ENCODE data around the gene SRSF3. TPM values are rescaled to one million over a fixed set of nuclear protein-coding genes. Genes with fewer than 3 reads are reported as not detected.
"Not testable (repeated sequence)": the region's sequence is repeated elsewhere in the genome, so short reads cannot be mapped to it uniquely, and the experiment has no call there.

The SRSF3 gene
- total RNA-seq, 1 donor from 2014 or later, result 546 TPM

DNA sequence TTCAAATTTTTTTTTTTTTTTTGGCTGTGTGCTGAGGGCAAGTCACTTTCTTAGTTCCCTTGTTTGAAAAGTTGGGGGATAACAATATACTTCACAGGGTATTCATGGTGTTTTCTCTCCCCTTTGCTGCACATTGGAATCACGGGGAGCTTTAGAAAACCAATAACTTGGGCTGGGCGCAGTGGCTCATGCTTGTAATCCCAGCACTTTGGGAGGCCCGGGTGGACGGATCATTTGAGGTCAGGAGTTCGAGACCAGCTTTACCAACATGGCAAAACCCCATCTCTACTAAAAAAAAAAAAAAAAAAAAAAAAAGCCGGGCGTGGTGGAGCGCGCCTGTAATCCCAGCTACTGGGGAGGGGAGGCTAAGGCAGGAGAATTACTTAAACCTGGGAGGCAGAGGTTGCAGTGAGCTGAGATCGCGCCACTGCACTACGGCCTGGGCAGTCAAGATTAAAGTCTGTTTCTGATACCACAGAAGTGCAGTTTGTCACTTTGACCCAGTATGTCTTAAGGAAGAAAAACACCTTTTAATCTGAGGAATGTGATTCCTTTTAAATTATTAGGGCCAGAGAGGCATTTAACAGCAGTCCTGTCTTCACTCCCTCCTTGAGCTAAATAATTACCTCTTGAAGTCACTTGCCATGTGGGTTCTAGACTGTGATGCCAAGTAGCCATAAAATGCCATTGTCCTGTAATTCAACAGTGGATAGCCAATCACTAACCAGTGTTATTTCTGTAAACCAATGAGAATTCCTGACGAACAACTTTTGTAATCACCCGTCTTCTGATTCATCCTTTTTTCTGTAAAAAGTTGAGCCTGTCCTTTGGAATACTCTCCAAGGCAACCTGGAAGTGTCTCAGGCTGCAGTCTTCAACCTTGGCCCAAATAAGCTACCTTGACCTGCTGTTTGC, 16.1 kb downstream of the SRSF3 start:
- peaks cover 33% of the 10 kb centered on the region for H3K4me1 Mint-ChIP-seq (ENCODE audit: low read depth)
- no peaks in the 10 kb centered on the region for H3K27me3 Mint-ChIP-seq (ENCODE audit: insufficient read depth)
- no peaks in the 10 kb centered on the region for H3K9me3 Mint-ChIP-seq
- H3K27ac Mint-ChIP-seq, result peak overlapping the region; percentile 90
- DNase-seq (ENCODE audit: low spot score), result no peak
- H3K4me3 Mint-ChIP-seq, result no peak overlapping the region
- intact Hi-C loops (cut with micrococcal nuclease), result no loop called here
- peaks cover 47% of the 10 kb centered on the region for H3K36me3 Mint-ChIP-seq (ENCODE audit: low read depth)

DNA sequence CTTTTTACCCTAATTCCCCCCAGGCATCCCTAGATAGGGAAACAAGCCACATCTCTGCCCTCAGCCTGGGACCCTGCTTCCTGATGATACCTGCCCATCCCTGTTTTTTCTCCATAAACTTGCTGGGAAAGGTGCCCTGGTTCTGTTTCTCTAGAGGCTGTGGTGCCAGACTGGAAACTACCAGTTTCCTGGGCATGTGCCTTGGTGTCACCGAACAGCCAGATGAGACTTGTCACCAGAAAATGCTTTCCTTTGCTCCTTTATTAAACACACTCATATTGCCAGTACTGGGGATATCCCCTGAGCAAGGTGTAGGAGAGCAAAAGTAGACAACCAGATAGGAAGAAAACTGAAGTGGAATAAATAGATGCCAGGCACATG, 16.8 kb downstream of the SRSF3 start:
- intact Hi-C loops (cut with micrococcal nuclease), result no loop called here
- Mint-ChIP-seq H3K27me3 (ENCODE audit: insufficient read depth) (no peaks in the 10 kb centered on the region), H3K27ac (peak overlapping the region; percentile 90), H3K4me3 (no peak overlapping the region), H3K9me3 (no peaks in the 10 kb centered on the region), H3K36me3 (ENCODE audit: low read depth) (peaks cover 43% of the 10 kb centered on the region), H3K4me1 (ENCODE audit: low read depth) (peaks cover 29% of the 10 kb centered on the region)
- no peak for DNase-seq (ENCODE audit: low spot score)

DNA sequence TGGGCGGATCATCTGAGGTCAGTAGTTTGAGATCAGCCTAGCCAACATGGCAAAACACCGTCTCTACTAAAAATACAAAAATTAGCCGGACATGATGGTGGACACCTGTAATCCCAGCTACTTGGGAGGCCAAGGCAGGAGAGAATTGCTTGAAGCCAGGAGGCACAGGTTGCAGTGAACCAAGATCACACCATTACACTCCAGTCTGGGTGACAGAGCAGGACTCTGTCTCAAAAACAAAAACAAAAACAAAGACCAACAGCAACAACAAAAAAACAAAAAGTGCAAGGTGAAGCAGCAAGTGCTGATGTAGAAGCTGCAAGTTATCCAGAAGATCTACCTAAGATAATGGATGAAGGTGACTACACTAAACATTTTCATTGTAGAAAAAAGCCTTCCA, 17.5 kb downstream of the SRSF3 start:
- intact Hi-C loops (cut with micrococcal nuclease); DNase-seq (ENCODE audit: low spot score); H3K27me3 Mint-ChIP-seq (ENCODE audit: insufficient read depth); H3K4me3 Mint-ChIP-seq; H3K9me3 Mint-ChIP-seq: not testable (repeated sequence)
- H3K36me3 Mint-ChIP-seq (ENCODE audit: low read depth), result peaks cover 42% of the 10 kb centered on the region
- peaks cover 28% of the 10 kb centered on the region for H3K4me1 Mint-ChIP-seq (ENCODE audit: low read depth)
- peak overlapping the region; percentile 18 for H3K27ac Mint-ChIP-seq

DNA sequence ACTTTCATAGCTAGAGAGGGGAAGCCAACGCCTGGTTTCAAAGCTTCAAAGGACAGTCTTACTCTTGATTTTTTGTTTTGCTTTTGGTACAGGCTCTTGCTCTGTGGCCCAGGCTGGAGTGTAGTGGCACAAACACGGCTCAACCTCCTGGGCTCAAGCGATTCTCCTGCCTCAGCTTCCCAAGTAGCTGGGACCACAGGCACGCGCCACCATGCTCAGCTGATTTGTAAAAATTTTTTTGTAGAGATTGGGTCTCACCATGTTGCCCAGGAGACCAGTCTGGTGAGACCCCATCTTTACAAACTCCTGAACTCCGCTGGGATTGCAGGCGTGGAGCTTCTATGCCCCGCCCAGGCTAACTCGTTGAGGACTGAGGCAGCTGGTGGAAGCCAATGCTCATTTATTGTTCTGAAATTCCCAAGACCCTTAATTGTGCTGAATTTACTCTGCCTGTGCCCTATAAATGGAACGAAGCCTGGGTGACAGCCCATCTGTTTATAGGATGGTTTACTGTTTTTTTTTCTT, 18.0 kb downstream of the SRSF3 start:
- intact Hi-C loops (cut with micrococcal nuclease), result no loop called here
- H3K4me1 Mint-ChIP-seq (ENCODE audit: low read depth), result peaks cover 28% of the 10 kb centered on the region
- no peaks in the 10 kb centered on the region for H3K27me3 Mint-ChIP-seq (ENCODE audit: insufficient read depth)
- no peak for DNase-seq (ENCODE audit: low spot score)
- H3K36me3 Mint-ChIP-seq (ENCODE audit: low read depth), result peaks cover 41% of the 10 kb centered on the region
- H3K4me3 Mint-ChIP-seq, result no peak overlapping the region
- H3K9me3 Mint-ChIP-seq, result no peaks in the 10 kb centered on the region
- H3K27ac Mint-ChIP-seq, result no peak overlapping the region

DNA sequence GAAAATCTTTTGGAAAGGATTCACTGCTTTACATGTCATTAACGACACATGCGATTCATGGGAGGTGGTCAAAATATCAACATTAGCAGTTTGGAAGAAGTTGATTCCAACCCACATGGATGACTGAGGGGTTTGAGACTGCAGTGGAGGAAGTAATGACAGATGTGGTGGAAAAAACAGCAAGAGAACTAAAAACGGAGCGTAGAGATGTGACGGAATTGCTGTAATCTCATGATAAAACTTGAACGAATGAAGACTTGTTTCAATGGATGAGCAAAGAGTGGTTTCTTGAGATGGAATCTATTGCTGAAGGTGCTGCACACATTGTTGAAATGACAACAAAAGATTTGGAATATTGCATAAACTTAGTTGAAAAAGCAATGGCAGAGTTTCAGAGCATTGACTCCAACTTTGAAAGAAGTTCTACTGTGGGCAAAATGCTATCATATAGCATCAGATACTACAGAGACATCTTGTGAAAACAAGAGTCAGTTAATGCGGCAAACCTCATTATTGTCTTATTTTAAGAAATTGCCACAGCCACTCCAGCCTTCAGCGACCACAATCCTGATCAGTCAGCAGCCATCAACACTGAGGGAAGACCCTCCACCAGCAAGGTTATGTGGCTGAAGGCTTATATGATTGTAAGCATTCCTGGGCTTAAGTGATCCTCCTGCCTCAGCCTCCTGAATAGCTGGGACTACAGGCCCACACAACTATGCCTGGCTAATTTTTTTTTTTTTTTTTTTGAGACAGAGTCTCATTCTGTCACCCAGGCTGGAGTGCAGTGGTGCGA, 19.2 kb downstream of the SRSF3 start:
- intact Hi-C loops (cut with micrococcal nuclease), result no loop called here
- Mint-ChIP-seq H3K4me3 (no peak overlapping the region), H3K27ac (peak overlapping the region; percentile 13), H3K27me3 (ENCODE audit: insufficient read depth) (no peaks in the 10 kb centered on the region), H3K4me1 (ENCODE audit: low read depth) (peaks cover 17% of the 10 kb centered on the region), H3K36me3 (ENCODE audit: low read depth) (peaks cover 33% of the 10 kb centered on the region), H3K9me3 (no peaks in the 10 kb centered on the region)
- DNase-seq (ENCODE audit: low spot score), result no peak

DNA sequence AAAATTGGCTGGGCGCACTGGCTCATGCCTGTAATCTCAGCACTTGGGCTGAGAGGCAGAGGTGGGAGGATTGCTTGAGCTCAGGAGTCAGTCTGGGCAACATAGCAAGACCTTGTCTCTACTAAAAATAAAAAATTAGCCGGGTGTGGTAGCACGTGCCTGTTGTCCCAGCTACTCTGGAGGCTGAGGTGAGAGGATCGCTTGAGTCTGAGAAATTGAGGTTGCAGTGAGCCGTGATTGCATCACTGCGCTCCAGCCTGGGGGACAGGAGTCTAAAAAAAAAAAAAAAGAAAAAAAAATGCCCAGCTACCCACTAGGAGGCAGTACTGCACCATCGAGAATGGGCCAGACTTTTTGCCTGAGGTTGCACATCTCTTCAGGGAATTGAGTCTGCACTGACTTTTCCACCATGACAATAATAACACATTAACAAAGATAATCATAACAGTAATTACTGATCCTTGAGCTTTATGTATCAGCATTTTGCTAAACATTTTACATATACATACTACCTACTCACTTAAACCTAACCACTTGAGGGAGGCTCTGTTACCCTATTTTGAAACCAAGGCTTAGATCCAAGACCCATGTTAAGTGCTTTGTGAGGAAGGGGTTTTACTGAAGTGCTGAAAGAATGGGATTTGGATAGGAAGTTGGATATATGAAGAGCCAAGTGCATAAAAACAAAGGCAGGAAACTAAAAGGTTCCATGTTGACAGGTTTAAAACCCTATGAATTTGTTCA, 21.0 kb downstream of the SRSF3 start:
- no peak overlapping the region for H3K4me3 Mint-ChIP-seq
- DNase-seq (ENCODE audit: low spot score), result peak; percentile 37
- intact Hi-C loops (cut with micrococcal nuclease), result loop anchor here (1.0 to 5.0 kb wide), 7 partner anchors 14 to 237 kb away; no protein-coding TSS in a partner anchor

DNA sequence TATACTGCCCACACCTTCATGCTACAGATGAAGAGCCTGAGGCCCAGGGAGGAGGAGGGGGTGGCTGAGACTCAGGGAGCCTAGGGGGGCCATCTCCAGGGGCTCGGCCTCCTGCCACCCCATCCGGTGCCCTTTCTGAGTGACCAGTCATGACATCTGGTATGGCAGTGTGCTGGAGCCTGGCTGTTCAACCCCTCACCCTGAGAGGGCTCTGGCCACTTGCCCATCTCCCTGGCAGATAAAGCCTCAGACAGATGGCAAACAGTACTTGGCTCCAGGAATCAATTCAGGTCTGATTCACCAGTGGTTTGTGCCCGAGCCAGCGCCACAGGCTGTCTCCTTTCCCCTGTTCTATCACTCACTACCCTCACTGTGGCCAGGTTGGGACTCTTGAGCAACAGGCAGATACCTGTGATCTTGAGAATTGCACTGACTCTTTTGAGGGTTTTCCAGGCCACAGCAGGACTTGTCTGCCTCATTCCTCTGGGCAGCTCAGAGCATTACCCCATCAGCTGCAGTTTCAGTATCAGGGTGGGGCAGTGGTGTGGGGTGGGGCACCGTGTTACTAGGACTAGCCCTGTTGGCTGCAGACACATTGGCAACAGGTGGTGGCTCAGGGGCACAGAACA, 22.8 kb downstream of the SRSF3 start:
- peaks cover 10% of the 10 kb centered on the region for H3K36me3 Mint-ChIP-seq (ENCODE audit: low read depth)
- no peaks in the 10 kb centered on the region for H3K9me3 Mint-ChIP-seq
- intact Hi-C loops (cut with micrococcal nuclease), result loop anchor here (5.0 kb wide), 1 partner anchor 235 kb away; no protein-coding TSS in a partner anchor
- H3K27ac Mint-ChIP-seq, result no peak overlapping the region
- H3K27me3 Mint-ChIP-seq (ENCODE audit: insufficient read depth), result no peaks in the 10 kb centered on the region
- H3K4me1 Mint-ChIP-seq (ENCODE audit: low read depth), result peaks cover 6% of the 10 kb centered on the region
- H3K4me3 Mint-ChIP-seq, result no peak overlapping the region
- DNase-seq (ENCODE audit: low spot score), result no peak

More for the DNA sequence above, 21.0 kb downstream of the SRSF3 start:
- peaks cover 19% of the 10 kb centered on the region for H3K36me3 Mint-ChIP-seq (ENCODE audit: low read depth)
- peaks cover 12% of the 10 kb centered on the region for H3K4me1 Mint-ChIP-seq (ENCODE audit: low read depth)
- no peak overlapping the region for H3K27ac Mint-ChIP-seq
- H3K27me3 Mint-ChIP-seq (ENCODE audit: insufficient read depth), result no peaks in the 10 kb centered on the region
- H3K9me3 Mint-ChIP-seq, result no peaks in the 10 kb centered on the region

DNA sequence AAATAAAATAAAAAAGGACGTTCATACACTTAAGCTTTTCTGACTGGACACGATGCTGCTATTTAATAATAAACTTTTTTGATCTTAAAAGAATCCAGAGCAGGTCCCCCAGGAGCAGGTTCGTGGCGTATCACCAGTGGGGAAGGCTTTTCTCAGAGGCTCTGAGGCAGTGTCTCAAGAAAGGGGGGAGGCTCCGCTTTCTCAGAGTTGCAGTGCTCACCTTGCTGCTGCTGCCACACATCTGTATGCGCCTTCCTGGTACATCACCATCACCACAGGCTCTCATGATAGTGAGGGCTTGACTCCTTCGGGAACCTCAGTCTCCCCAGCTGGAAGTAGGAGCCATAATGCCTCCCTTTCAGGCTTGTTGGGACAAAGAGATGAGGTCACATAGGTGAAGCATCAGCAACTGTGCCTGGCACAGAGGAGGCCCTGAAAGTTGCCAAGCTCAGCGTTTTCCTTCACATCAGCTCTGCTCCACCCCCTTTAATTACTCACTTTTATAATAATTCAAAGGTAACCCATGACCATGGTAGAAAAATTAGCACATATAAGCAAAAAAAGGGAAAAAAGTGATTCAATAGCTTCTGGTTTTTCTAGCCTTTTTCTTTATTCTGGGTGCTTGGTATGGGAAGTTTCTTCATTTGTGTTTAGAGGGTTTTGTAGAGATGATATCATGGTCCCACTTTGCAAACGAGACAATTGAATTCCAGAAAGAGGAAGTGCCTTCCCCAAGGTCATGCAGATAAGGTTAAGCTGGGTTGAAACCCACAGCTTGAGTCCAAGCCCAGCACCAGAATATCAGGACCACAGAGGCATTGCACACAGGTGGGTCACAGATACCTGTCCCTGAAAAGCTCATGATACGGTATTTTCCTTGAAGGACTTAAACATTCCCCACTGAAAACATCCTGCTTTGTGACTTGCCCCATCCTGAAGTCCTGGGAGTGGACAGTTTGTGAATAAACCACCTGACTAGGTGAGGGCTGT, 24.5 kb downstream of the SRSF3 start:
- Mint-ChIP-seq H3K9me3 (no peaks in the 10 kb centered on the region), H3K4me3 (no peak overlapping the region), H3K4me1 (ENCODE audit: low read depth) (peaks cover 16% of the 10 kb centered on the region), H3K27ac (no peak overlapping the region), H3K27me3 (ENCODE audit: insufficient read depth) (no peaks in the 10 kb centered on the region), H3K36me3 (ENCODE audit: low read depth) (peaks cover 6% of the 10 kb centered on the region)
- DNase-seq (ENCODE audit: low spot score), result no peak
- intact Hi-C loops (cut with micrococcal nuclease), result loop anchor here (5.0 kb wide), 1 partner anchor 234 kb away; no protein-coding TSS in a partner anchor

DNA sequence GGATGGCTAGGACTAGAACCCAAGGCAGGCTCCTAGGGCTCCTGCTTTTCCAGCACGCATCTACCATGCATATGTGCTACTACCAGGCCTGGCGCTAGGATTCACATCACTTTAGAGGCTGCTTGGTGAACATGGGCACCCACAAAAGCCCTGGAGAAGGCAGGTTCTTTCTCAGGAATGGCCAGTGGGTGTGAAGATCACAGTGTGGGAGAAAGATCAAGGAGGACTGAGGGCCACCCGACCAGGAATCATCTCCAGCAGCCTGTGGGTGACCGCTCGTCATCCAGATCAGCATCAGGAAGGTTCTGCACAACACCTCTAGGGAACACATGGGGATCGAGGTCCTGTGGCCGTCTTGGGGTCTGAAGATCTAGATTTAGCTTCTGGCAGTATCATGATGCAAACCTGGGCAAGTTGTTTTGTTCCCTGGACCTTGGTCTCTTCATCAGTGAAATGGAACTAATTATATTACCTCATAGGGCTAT, 27.3 kb downstream of the SRSF3 start:
- no peak for DNase-seq (ENCODE audit: low spot score)
- Mint-ChIP-seq H3K4me3 (no peak overlapping the region), H3K4me1 (ENCODE audit: low read depth) (peaks cover 22% of the 10 kb centered on the region), H3K27me3 (ENCODE audit: insufficient read depth) (no peaks in the 10 kb centered on the region), H3K27ac (no peak overlapping the region), H3K9me3 (no peaks in the 10 kb centered on the region), H3K36me3 (ENCODE audit: low read depth) (no peaks in the 10 kb centered on the region)
- intact Hi-C loops (cut with micrococcal nuclease), result no loop called here

DNA sequence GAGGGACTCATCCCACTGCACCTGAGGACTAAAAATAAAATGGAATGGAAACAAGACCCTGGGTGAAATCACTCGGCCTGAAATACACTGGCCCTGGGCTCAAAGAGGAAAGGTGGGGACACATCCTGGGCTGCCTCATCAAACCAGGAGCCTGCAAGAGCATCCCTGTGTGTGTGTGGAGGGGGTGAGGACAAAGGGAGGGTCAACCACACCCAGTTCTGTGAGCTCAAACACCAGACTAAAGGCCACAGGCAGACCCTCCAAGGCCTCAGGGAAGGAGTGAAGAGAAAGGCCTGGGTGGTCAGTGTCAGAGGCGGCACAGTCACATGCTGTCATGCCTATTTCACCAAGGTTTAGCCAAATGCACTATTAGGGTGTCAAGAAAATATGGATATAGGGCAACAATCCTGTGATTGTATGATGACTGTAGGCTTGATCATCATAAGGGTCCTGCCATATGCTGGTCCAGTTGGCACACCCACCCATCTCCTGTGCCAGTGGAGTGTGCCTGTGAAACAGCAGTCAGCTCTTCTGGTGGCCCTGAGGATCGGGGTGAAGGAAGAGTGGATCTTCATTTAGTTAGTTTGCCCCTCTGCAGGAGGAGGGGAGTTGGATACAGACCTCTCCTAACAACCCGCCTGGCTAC, 28.9 kb downstream of the SRSF3 start:
- Mint-ChIP-seq H3K9me3 (no peaks in the 10 kb centered on the region), H3K36me3 (ENCODE audit: low read depth) (no peaks in the 10 kb centered on the region), H3K4me1 (ENCODE audit: low read depth) (peaks cover 31% of the 10 kb centered on the region), H3K27ac (peak overlapping the region; percentile 9), H3K4me3 (no peak overlapping the region), H3K27me3 (ENCODE audit: insufficient read depth) (no peaks in the 10 kb centered on the region)
- no peak for DNase-seq (ENCODE audit: low spot score)
- intact Hi-C loops (cut with micrococcal nuclease), result loop anchor here (1.0 kb wide), 4 partner anchors 57 to 160 kb away; no protein-coding TSS in a partner anchor
